Measurements from ENCODE around the gene RAB44.

The RAB44 gene

DNA sequence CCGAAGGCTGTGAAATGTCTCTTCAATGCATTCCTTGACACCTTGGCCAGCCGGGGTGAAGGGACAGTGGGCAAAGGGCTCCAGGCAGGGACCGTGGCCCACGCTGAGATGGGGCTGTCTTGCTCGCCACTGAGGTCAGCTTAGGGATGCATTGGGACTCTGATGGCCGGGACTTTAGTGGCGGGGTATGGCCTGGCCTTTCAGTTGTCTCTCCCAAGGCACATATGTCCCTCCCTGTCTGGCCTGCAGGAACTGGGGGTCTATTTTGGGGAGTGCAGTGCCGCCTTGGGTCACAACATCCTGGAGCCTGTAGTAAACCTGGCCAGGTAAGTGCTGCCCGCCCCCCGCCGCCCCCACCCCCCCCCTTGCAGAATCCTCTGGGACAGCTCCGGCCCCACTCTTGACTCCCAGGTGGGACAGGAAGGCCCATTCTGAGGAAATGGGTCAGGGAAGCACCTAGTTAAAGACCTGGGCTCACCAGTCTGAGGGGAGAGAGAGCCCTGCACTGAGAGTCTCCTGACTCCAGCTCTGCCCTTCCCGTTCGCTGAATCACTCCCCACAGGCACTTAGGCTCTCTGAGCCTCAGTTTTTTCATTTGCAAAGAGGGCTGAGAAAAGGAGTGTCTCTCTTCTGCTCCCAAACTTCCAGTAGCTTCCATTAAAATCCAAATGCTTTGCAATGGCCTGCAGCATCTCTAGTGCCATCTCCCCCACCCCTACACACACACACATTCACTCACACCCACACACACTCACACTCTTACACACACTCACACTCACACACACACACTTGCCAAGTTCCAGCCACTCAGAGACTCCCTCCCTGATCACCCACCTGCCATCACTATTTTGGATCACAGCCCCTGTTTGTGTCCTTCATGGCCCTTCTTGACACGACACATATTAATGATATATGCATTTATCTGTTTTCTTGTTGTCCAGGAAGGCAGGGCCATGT is 33.1 kb downstream of the RAB44 start:
- no peak for DNase-seq (ENCODE audit: low spot score)
- no peak for TF ChIP-seq CTCF (IDR thresholded peaks at IDR 0.05; ENCODE audit: extremely low read depth, missing control alignments)

- no peak for DNase-seq (ENCODE audit: low spot score)
- TF ChIP-seq CTCF (IDR thresholded peaks at IDR 0.05; ENCODE audit: extremely low read depth, missing control alignments): no peak
These were observed 34.1 kb downstream of the RAB44 start for GRCh38 chr6:36731622-36732310.

- no peak for DNase-seq (ENCODE audit: low spot score)
- TF ChIP-seq CTCF (IDR thresholded peaks at IDR 0.05; ENCODE audit: extremely low read depth, missing control alignments): no peak
These were observed 35.7 kb downstream of the RAB44 start for GRCh38 chr6:36733300-36733699.

DNA sequence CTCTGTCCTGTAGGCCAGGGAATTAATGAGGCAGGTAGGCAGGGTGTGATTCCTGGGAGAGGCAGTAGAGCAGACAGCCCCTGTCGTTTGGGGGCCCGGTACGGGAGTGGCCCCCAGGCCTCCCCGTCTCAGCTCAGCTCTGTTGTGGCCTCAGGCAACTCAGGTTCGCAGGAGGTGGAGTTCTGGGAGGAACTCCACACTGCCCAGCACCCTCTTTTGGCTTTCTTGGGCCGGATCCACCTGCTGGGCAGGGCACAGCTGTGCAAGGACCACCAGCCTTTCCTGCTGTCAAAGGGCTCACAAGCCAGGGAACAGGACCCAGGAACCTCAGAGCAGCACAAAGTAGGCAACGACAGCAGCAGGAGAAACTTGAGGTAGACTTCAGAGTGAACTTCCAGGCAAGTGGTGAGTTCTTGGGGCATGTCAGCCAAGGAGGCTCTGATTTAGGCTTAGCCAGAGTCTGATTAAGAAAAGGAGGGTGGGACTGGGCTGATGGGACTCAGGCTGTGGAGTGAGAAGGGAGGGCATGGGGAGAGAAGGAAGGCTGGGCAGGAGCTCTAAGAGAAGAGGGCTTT is 36.9 kb downstream of the RAB44 start:
- DNase-seq (ENCODE audit: low spot score): no peak

GRCh38 chr6:36735110-36736071 is 37.8 kb downstream of the RAB44 start:
- DNase-seq (ENCODE audit: low spot score): peak; percentile 63
- TF ChIP-seq CTCF (IDR thresholded peaks at IDR 0.05; ENCODE audit: extremely low read depth, missing control alignments): no peak

More for the DNA sequence above, 36.9 kb downstream of the RAB44 start:
- no peak for TF ChIP-seq CTCF (IDR thresholded peaks at IDR 0.05; ENCODE audit: extremely low read depth, missing control alignments)

GRCh38 chr6:36737043-36737785 is 39.6 kb downstream of the RAB44 start:
- no peak for TF ChIP-seq CTCF (IDR thresholded peaks at IDR 0.05; ENCODE audit: extremely low read depth, missing control alignments)
- DNase-seq (ENCODE audit: low spot score): no peak
